HG02642 (cell line): ENCODE data around the gene QPCT.
A peak's percentile ranks its signal among the peaks of the same experiment; 100 is the strongest.
"Not testable (repeated sequence)": the region's sequence is repeated elsewhere in the genome, so short reads cannot be mapped to it uniquely, and the experiment has no call there.

ENCODE experiments used
- ATAC-seq: cut with Tn5 transposase; IDR thresholded peaks from one replicate; pipeline ENCODE4 v1.9.1; 2021; ENCODE audit warnings: mild to moderate bottlenecking; ENCODE audit not compliant: unreplicated experiment, poor library complexity

The QPCT gene

DNA sequence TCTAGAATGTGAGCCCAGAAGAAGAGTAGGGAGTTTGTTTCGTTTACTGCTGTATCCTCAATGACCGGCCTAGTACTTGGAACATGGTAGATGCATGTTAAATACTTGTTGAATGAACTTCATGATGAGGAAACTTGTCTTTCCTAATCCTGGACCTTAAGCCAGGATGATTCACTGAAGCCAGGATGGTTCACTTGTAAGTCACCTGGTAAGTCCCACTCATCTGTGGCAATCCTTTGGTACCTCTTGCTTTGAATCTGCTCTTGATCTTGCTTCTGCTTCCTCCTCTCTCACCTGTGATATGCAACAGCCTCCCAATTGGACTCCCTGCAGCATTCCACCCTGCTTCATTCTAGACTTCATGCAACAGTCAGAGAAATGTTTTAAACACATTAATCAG is 43.6 kb downstream of the QPCT start:
- no peak for ATAC-seq

DNA sequence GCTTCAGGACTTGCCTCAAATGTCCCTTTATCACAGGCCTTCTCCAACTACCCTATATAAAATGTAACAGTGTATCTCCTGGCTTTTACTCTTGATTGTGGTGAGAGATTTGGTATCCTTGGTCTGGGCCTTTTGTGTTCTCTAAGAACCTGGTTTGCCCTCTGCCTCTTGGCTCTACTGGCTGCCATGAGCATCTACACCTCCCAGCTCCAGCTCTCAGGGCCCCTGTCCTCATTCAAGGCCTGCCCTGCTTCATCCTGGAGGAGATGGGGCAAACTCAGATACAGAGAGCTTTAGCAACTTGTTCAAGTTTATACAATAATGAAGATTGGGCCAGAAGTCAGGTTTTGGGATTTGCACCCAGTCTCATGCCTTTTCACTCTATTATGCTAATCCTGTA is 45.0 kb downstream of the QPCT start:
- no peak for ATAC-seq

DNA sequence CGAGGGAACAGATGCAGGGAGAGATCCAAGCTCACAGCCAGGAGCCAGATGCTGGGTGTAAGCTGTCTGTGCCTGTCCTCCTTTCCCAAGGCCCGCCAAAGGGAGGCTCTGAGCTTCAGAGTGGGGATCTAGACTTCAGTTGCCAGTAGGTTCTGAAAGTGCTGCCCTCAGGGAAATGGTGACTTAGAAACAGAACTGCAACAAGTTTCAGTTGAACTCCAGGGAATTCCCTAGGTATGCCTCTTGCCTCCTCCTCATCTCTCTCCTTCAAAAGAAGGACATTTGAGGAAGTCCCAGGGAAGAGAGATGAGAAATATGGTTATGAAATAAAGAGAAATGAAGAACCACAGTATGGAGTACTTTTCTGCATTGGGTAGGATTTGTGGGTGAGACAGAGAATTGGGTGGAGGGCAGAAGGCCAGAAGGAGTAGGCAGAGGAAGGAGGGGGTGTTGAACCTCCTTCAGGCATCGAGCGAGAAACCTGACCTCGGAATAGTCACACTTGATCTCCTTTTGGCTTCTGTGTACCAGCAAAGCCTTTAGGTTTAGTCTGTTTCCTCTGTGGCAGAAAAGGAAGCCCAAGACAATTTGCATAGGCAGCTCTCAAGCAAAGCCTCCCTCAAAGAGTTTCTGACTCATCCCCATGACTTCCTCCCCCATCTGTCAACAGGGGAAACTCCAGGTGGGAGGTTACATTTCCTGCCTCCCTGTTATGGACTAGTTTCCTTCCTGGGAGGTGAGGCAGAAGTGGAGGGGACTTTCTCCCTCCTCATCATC is 45.7 kb downstream of the QPCT start:
- peak; percentile 94 for ATAC-seq

GRCh38 chr2:37390777-37391176 is 46.3 kb downstream of the QPCT start:
- ATAC-seq = no peak

- no peak for ATAC-seq
Measured at GRCh38 chr2:37391711-37392110, 47.3 kb downstream of the QPCT start.

GRCh38 chr2:37392428-37392827 is 48.0 kb downstream of the QPCT start:
- no peak for ATAC-seq

DNA sequence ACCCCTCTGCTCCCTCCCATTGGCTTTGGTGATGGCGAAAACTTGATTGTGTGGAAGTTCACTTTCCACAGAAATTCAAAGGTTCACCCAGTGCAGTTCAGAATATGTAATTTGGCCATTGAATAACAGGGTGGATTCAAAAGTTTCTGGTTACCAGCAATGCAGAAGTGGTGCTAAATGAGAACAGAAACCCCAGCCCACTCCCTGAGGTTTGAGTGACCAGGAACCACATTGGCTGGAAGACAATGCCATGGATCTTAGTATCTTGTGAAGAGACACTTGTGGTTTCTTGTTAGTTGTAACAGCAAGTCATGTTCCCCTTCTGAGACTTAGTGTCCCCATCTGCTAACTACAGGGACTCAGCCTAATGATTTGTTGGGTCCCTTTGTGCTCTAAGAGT is 49.8 kb downstream of the QPCT start:
- no peak for ATAC-seq

GRCh38 chr2:37394796-37395555 is 50.5 kb downstream of the QPCT start:
- no peak for ATAC-seq

DNA sequence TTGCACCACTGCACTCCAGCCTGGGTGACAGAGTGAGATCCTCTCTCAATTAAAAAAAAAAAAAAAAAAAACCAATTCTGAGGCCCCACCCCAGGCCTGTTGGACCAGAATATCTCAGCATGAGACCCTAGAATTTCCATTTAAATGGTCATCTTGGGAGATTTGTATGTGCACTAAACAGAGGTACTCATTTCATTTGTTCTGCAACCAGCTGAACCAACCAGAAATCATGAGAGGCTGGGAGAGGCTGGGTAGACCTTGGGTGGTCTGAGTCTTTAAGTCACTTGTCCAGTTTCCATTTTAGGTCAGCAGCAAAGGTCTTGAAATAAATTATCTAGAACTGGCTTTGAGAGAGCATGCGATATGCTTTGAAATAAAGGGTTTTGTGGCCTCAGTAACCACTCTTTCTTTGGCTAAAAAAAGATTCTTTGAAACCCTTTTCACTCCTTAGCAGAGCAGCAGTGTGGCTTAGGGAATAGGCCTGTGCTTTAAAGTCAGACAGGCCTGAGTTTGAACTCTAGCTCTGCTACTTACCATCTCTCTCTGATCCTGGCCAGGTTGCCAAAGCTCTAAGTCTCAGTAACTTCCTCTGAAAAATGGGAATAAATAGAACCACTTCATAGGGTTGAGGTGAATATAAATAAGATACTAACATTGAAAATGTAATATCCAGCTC is 52.6 kb downstream of the QPCT start:
- no peak for ATAC-seq

- no peak for ATAC-seq
Measured at GRCh38 chr2:37398990-37399389, 54.6 kb downstream of the QPCT start.

- ATAC-seq = no peak
Measured at GRCh38 chr2:37400041-37400440, 55.6 kb downstream of the QPCT start.

GRCh38 chr2:37402636-37403035 is 58.2 kb downstream of the QPCT start:
- ATAC-seq = no peak

DNA sequence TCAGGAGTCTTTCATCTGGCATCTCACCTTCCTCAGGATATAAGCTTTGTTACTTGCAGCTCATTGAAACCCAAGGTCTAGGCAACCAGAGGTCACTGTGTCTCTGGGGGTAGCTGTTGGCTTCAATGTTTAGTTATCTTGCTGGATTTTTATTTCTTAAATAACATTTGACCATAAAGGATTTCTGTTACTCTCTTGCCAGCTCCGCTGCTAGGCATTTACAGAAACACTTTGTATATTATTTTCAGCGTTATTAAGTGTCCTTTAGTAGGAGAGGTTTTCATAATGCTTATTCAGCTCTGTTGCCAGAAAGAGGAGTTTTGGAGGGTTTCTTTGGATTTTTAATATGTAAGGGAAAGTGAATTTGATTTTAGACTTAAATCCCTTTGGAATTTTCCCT is 61.4 kb downstream of the QPCT start:
- no peak for ATAC-seq

DNA sequence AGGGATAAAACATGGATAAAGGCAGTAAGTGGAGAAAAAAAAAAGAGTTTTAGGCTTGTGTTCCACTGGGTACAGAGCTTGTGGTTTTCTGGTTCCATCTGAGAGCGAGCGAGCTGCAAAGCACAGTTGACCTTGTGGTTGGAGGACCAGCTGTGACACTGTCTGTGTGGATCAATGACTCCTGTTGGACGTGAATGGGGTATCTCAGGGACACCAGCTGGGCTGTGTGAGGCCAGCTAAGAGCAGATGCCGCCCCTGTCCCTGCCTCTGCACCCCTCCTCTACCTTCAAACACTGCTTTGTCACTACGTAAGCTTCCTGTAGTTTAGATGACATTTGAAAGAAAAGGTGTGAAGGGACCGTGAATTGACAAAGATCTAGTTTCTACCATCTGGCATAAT is 67.8 kb downstream of the QPCT start:
- no peak for ATAC-seq

DNA sequence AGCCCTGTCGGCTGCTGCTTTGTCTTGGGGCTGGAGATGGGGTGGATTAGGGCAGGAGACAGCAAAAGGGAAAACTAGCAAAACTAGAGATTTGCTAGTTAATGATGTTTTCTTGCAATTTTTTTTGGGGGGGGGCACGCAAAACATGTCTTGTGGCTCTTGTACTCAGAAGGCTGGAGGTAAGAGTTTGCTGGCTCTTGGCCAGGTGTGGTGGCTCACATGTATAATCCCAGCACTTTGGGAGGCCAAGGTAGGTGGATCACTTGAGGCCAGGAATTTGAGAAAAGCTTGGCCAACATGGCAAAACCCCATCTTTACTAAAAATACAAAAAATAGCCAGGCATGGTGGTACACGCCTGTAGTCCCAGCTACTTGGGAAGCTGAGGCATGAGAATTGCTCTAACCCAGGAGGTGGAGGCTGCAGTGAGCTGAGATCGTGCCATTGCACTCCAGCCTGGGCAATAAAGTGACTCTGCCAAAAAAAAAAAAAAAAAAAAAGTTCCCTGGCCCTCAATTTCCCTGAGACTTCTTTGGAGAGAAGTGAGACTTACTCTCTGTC is 69.6 kb downstream of the QPCT start:
- ATAC-seq = not testable (repeated sequence)

DNA sequence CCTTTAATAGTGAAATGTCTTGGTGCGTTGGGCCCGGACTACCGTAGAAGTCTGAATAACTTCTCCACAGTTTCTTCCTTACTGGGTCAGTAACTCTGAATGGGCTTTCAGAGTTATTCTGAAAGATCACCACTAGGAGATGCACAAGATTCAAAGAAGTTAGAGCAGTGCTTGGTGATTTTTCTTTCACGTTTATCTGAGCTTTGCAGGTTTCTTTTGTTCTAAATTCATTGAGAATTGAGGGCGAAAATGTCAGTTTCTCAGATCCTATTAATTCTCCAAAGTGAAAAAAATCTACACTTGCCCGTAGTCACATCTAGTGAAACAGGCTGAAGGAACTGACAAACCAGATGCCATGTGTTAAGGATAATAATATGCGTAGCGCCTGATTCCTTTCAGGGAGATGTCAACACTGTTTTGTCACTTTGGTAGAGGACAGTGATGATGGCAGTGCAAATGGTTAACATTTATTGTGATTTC is 70.1 kb downstream of the QPCT start:
- ATAC-seq = no peak

- ATAC-seq = no peak
Measured at GRCh38 chr2:37415128-37415820, 70.8 kb downstream of the QPCT start.

DNA sequence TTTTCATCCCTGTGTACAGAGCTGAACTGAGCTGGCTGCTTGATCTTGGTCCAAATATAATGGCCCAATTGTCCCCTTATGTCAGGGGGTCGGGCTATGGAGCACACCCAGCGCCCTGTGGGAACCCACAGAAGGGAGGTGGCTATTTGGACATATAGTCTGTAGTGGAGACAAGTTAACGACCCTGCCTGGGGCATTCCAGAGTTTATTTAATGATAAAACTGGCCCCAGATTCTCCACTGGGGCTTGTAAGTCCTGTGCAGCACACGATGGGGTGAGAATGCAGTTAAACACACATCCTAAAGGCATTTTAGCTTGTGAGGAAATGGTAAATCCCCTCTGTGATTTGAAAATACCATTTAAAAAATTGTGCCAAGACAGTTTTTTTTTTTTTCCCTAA is 72.9 kb downstream of the QPCT start:
- ATAC-seq = no peak

DNA sequence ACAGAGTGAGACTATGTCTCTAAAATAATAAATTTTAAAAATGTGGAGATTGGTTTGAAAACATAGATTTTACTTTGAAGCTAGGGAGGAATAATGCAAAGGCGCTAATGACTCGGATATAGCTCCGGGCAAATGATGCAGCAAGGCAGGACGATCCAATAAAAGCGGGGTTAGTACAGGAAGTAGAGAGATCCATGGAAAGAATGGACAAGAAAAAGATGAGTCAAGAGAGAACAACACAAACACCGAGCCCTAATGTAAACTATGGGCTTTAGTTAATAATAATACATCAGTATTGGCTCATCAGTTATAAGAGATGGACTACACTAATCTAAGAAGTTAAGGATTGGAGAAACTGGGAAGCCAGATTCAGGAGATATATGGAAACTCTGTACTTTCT is 74.5 kb downstream of the QPCT start:
- ATAC-seq = no peak

DNA sequence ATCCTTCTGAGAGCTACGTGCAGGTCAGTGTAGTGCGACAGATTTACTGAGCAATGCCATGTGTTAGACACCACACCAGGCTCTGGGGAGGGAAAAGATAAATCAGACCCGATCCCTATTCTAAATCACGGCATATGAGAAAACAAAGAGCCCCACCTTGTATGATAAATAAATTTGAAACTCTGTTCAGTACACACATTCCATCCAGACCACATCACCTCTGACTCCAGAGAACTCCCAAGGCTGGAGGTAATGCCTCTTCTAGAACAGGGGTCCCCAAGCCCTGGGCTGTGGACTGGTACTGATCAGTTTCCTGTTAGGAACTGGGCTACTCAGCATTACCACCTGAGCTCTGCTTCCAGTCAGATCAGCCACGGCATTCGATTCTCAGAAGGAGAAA is 77.3 kb downstream of the QPCT start:
- no peak for ATAC-seq
